H1 (cell line): Measurements from ENCODE around the gene DEPDC1. TPM values are rescaled to one million over a fixed set of nuclear protein-coding genes. Genes with fewer than 3 reads are reported as not detected.
A peak's percentile ranks its signal among the peaks of the same experiment; 100 is the strongest.

Source experiments
- CTCF ChIA-PET: fragments of 300-600 bp; sonication (Branson Sonifier 250); formaldehyde crosslinking; loops from one replicate; lab custom pipeline; 2021; ENCODE audit not compliant: partially characterized antibody; lab: Charles Lee
- POLR2A ChIA-PET: fragments of 300-600 bp; sonication (Branson Sonifier 250); formaldehyde crosslinking; loops from one replicate; lab custom pipeline; 2021; ENCODE audit warnings: inconsistent platforms; ENCODE audit not compliant: partially characterized antibody; lab: Charles Lee
- DNase-seq, 2 experiments: peaks; one replicate each; pipeline versions ENCODE4 v3.0.0 to v3.0.0-alpha.2; 2010 to 2022; ENCODE audit warnings: low spot score in 2 of 2, low read depth in 1 of 2, mixed read lengths in 1 of 2
- FAIRE-seq: peaks from 2 replicates; lab custom pipeline; 2011; peaks lifted over from hg19 to GRCh38; lab: Jason Lieb, UNC
- H2AFZ ChIP-seq: 2 replicates; pipeline ENCODE4 v1.8.1; 2012; ENCODE audit warnings: low read length, inconsistent platforms
- H2AK5ac ChIP-seq: 2 replicates; pipeline ENCODE4 v1.6.1; 2013; ENCODE audit warnings: low read depth, low read length
- H2BK120ac ChIP-seq: replicated peaks from 2 replicates; pipeline ENCODE3; 2013; ENCODE audit warnings: low read depth, low read length, inconsistent platforms
- H2BK12ac ChIP-seq: 2 replicates; pipeline ENCODE4 v1.6.1; 2013; ENCODE audit warnings: low read depth, low read length
- H2BK15ac ChIP-seq: 2 replicates; pipeline ENCODE4 v1.6.1; 2013; ENCODE audit warnings: low read length
- H2BK20ac ChIP-seq: 2 replicates; pipeline ENCODE4 v1.6.1; 2013; ENCODE audit warnings: low read length
- H2BK5ac ChIP-seq: 2 replicates; pipeline ENCODE4 v1.6.1; 2013; ENCODE audit warnings: low read depth, low read length
- H3K14ac ChIP-seq: 2 replicates; pipeline ENCODE4 v1.6.1; 2013; ENCODE audit warnings: inconsistent platforms; ENCODE audit not compliant: insufficient read length
- H3K18ac ChIP-seq: 2 replicates; pipeline ENCODE4 v1.6.1; 2013; ENCODE audit warnings: low read length; ENCODE audit errors: extremely low read depth
- H3K23ac ChIP-seq: 2 replicates; pipeline ENCODE4 v1.6.1; 2013; ENCODE audit warnings: inconsistent platforms; ENCODE audit not compliant: insufficient read length
- H3K23me2 ChIP-seq: 2 replicates; pipeline ENCODE4 v1.6.1; 2013; ENCODE audit warnings: low read depth, low read length
- H3K27ac ChIP-seq: 2 replicates; pipeline ENCODE4 v1.6.1; 2011; ENCODE audit warnings: low read depth, low read length, inconsistent platforms
- H3K27me3 ChIP-seq, 4 experiments: replicated peaks in 1 of 4; 1 replicate in 1 of 4; 2 replicates in 3 of 4; pipeline versions ENCODE4 v1.6.1 to v1.8.1; 2011 to 2013; ENCODE audit warnings: low read length in 3 of 4, mild to moderate bottlenecking in 3 of 4, inconsistent platforms in 2 of 4, mixed read lengths in 2 of 4, moderate library complexity in 1 of 4; ENCODE audit not compliant: control insufficient read depth in 3 of 4, insufficient read depth in 3 of 4; ENCODE audit errors: extremely low read depth in 1 of 4
- H3K36me3 ChIP-seq, 4 experiments: 2 replicates each; pipeline versions ENCODE4 v1.6.1 to v1.8.1; 2011 to 2013; ENCODE audit warnings: mild to moderate bottlenecking in 4 of 4, low read length in 3 of 4, moderate library complexity in 2 of 4, control low read depth in 1 of 4, inconsistent platforms in 1 of 4; ENCODE audit not compliant: insufficient read depth in 4 of 4, control insufficient read depth in 2 of 4
- H3K4ac ChIP-seq: replicated peaks from 2 replicates; pipeline ENCODE3; 2013; ENCODE audit warnings: low read length, low read depth, mixed read lengths, inconsistent platforms; ENCODE audit not compliant: insufficient read length
- H3K4me1 ChIP-seq, 4 experiments: replicated peaks in 1 of 4; 1 replicate in 1 of 4; 2 replicates in 3 of 4; pipeline versions ENCODE4 v1.6.1 to v1.8.1; 2011 to 2013; ENCODE audit warnings: low read length in 3 of 4, inconsistent platforms in 2 of 4, mixed read lengths in 1 of 4; ENCODE audit not compliant: insufficient read depth in 4 of 4, control insufficient read depth in 3 of 4
- H3K4me2 ChIP-seq, 2 experiments: 2 replicates each; pipeline versions ENCODE4 v1.6.1 to v1.8.1; 2011 to 2013; ENCODE audit warnings: low read depth in 2 of 2, low read length in 2 of 2, control low read depth in 1 of 2, inconsistent platforms in 1 of 2, mild to moderate bottlenecking in 1 of 2; ENCODE audit not compliant: insufficient read depth in 1 of 2
- H3K4me3 ChIP-seq, 4 experiments: fragments of 200-600, 300-600 bp in 1 of 4; sonication (generic), shearing (Covaris generic), sonication (Bioruptor Twin) in 1 of 4; 2 replicates each; pipeline versions ENCODE4 v1.5.1 to v1.8.1; 2011 to 2016; ENCODE audit warnings: low read length in 4 of 4, low read depth in 3 of 4, control low read depth in 2 of 4, inconsistent platforms in 2 of 4, mild to moderate bottlenecking in 2 of 4, mixed read lengths in 1 of 4, moderate library complexity in 1 of 4; ENCODE audit not compliant: insufficient read depth in 2 of 4; ENCODE audit errors: extremely low read depth in 1 of 4
- H3K56ac ChIP-seq: replicated peaks from 2 replicates; pipeline ENCODE3; 2013; ENCODE audit warnings: low read depth, mild to moderate bottlenecking, mixed read lengths, low read length, inconsistent platforms; ENCODE audit not compliant: insufficient read length
- H3K79me1 ChIP-seq: 2 replicates; pipeline ENCODE4 v1.6.1; 2013; ENCODE audit warnings: low read depth, low read length, control low read depth
- H3K79me2 ChIP-seq, 2 experiments: 2 replicates each; pipeline versions ENCODE4 v1.6.1 to v1.8.1; 2012 to 2013; ENCODE audit warnings: low read length in 2 of 2, mild to moderate bottlenecking in 2 of 2, inconsistent platforms in 1 of 2; ENCODE audit not compliant: insufficient read depth in 2 of 2, control insufficient read depth in 1 of 2
- H3K9ac ChIP-seq, 4 experiments: replicated peaks in 1 of 4; 1 replicate in 1 of 4; 2 replicates in 3 of 4; pipeline versions ENCODE4 v1.6.1 to v1.8.1; 2011 to 2013; ENCODE audit warnings: low read depth in 3 of 4, low read length in 3 of 4, control low read depth in 2 of 4, mild to moderate bottlenecking in 2 of 4, moderate library complexity in 2 of 4, inconsistent platforms in 1 of 4; ENCODE audit errors: extremely low read depth in 1 of 4
- H3K9me3 ChIP-seq, 2 experiments: 2 replicates each; pipeline versions ENCODE4 v1.6.1 to v1.8.1; 2012 to 2013; ENCODE audit warnings: mild to moderate bottlenecking in 2 of 2, moderate library complexity in 2 of 2, control low read depth in 1 of 2, inconsistent platforms in 1 of 2, low read depth in 1 of 2, low read length in 1 of 2, mixed read lengths in 1 of 2; ENCODE audit not compliant: insufficient read depth in 2 of 2
- H4K20me1 ChIP-seq, 2 experiments: replicated peaks in 1 of 2; 2 replicates each; pipeline versions ENCODE3 to v1.8.1; 2011 to 2013; ENCODE audit warnings: inconsistent platforms in 2 of 2, low read length in 2 of 2, mild to moderate bottlenecking in 1 of 2; ENCODE audit not compliant: insufficient read depth in 2 of 2, control insufficient read depth in 1 of 2
- H4K5ac ChIP-seq: 2 replicates; pipeline ENCODE4 v1.6.1; 2013; ENCODE audit warnings: low read length, low read depth, mixed read lengths, inconsistent platforms; ENCODE audit not compliant: insufficient read length
- H4K8ac ChIP-seq: 2 replicates; pipeline ENCODE4 v1.8.0; 2013; ENCODE audit warnings: mild to moderate bottlenecking, moderate library complexity, low read length, inconsistent platforms; ENCODE audit not compliant: insufficient read depth; ENCODE audit errors: extremely low read depth
- H4K91ac ChIP-seq: replicated peaks from 2 replicates; pipeline ENCODE3; 2013; ENCODE audit warnings: low read length, mixed read lengths, inconsistent platforms; ENCODE audit not compliant: insufficient read length
- HDAC2 ChIP-seq, 2 experiments: fragments of 300-600 bp in 1 of 2; sonication (generic) in 1 of 2; IDR thresholded peaks; 2 replicates each; pipeline ENCODE4 v1.6.1; 2011 to 2012; ENCODE audit warnings: low read depth in 2 of 2, low read length in 2 of 2, mild to moderate bottlenecking in 2 of 2, moderate library complexity in 2 of 2, borderline replicate concordance in 1 of 2, inconsistent platforms in 1 of 2
- WGBS, 2 experiments: shearing (Covaris generic) in 1 of 2; methylation state at CpG; one replicate each; pipeline versions ENCODE4 v1.1.6 to v1.1.7; 2013 to 2015; ENCODE audit warnings: low lambda C conversion rate in 2 of 2, mixed read lengths in 2 of 2, inconsistent platforms in 1 of 2, low coverage in 1 of 2, missing lambda C conversion rate in 1 of 2; ENCODE audit not compliant: insufficient replicate concordance in 2 of 2, insufficient coverage in 1 of 2, insufficient read length in 1 of 2; ENCODE audit errors: extremely low coverage in 1 of 2, missing lambda C conversion rate in 1 of 2; 5-methylcytosine and 5-hydroxymethylcytosine counted together
- polyA plus RNA-seq, 7 experiments: library from polyadenylated mRNA; depleted of rRNA in 3 of 7; stranded (reverse) in 5 of 7; unstranded in 2 of 7; fragments of >200 nt in 5 of 7; fragments of 200-250 nt in 2 of 7; gene quantifications; 1 replicate in 5 of 7; 2 replicates in 1 of 7; 4 replicates in 1 of 7; pipeline versions ENCODE4 v1.2.1 to v1.2.3, GENCODE V29; 2011 to 2013; ENCODE audit warnings: missing spikeins in 2 of 7, mixed read lengths in 2 of 7
- total RNA-seq: library from RNA; stranded (reverse); fragmentation: NEBNext Ultra II Directional; extraction: Animal tissue kit (Norgen Biotek cat#: 25700); gene quantifications from 2 replicates; pipeline ENCODE4 v1.2.1, GENCODE V29; 2021

Gene DEPDC1
- total and polyA plus RNA-seq, 2 of the 8 experiments (the other 6 are each of a cell fraction or from before 2014, with no cell fraction given): 5.5 to 46.5 TPM

GRCh38 chr1:68438310-68438709 lies 58.6 kb downstream of the DEPDC1 start:
- H3K14ac ChIP-seq: no peak overlapping the region
- no peak overlapping the region for H3K4me2 ChIP-seq
- no peak overlapping the region for H2BK15ac ChIP-seq
- peak overlapping the region; percentile 87 for H2AFZ ChIP-seq
- H3K4me3 ChIP-seq: no peak overlapping the region
- no peak overlapping the region for H4K91ac ChIP-seq
- no peaks in the 10 kb centered on the region for H3K79me2 ChIP-seq
- H2BK12ac ChIP-seq: no peak overlapping the region
- no peak overlapping the region for H2BK120ac ChIP-seq
- H2AK5ac ChIP-seq: no peak overlapping the region
- H3K18ac ChIP-seq: no peak overlapping the region
- H3K9ac ChIP-seq: no peak overlapping the region
- no peak overlapping the region for H2BK20ac ChIP-seq
- FAIRE-seq: no peak
- 69% methylated on average over 3 of the region's 3 CpGs; no CpG with 5 or more reads in 1 of the 2 experiments for WGBS, 2 experiments
- CTCF ChIA-PET: interaction anchor here (0.9 kb wide), 2 partner anchors 10 to 15 kb away, joined by 3 read pairs; no protein-coding TSS in a partner anchor
- H3K4ac ChIP-seq: no peak overlapping the region
- TF ChIP-seq HDAC2 (IDR thresholded peaks at IDR 0.05; ENCODE audit: borderline replicate concordance in 1 of 2, low read depth in 2 of 2, low read length in 2 of 2): no peak
- TF ChIP-seq, all 59 proteins: peak for 0
- no peak overlapping the region for H3K23ac ChIP-seq
- H3K79me1 ChIP-seq: no peaks in the 10 kb centered on the region
- H3K56ac ChIP-seq: no peak overlapping the region
- no peaks in the 10 kb centered on the region for H3K9me3 ChIP-seq
- H3K27ac ChIP-seq: 0 out of 2 replicates have a peak overlapping the region, but pooled peaks have one; percentile 14
- no peak for DNase-seq
- no peaks in the 10 kb centered on the region for H3K27me3 ChIP-seq
- H3K4me1 ChIP-seq: peaks cover 0 to 3% (median 0%) of the 10 kb centered on the region in 4 experiments; a peak in 2 of 7 replicates
- H4K5ac ChIP-seq: no peak overlapping the region
- H2BK5ac ChIP-seq: no peak overlapping the region
- no peaks in the 10 kb centered on the region for H3K36me3 ChIP-seq
- no peaks in the 10 kb centered on the region; the same call in 1 of the 2 replicates for H3K23me2 ChIP-seq
- no peaks in the 10 kb centered on the region for H4K20me1 ChIP-seq
- no peak overlapping the region for H4K8ac ChIP-seq
- POLR2A ChIA-PET: no interaction called here
